ENCODE data around the gene GCDH. TPM values are rescaled to one million over a fixed set of nuclear protein-coding genes. Genes with fewer than 3 reads are reported as not detected.

The GCDH gene
- polyA plus RNA-seq, 1 donor (not counting 4 experiments of a cell fraction or from before 2014, with no cell fraction given), result 11.5 TPM

- dilution Hi-C loops (cut with MboI; ENCODE audit: extremely low pct_ligation_motif_present, low sequenced_read_pairs), result no loop called here
- Histone ChIP-seq H3K9me3 (ENCODE audit: control insufficient read depth, low read depth, low read length) (no peaks in the 10 kb centered on the region), H3K27ac (ENCODE audit: control insufficient read depth, insufficient read depth, low read length) (no peak overlapping the region), H4K20me1 (ENCODE audit: control insufficient read depth, extremely low read depth, insufficient read depth, low read length) (no peaks in the 10 kb centered on the region), H3K36me3 (ENCODE audit: control insufficient read depth in 2 of 2, extremely low read depth in 1 of 2, insufficient read depth in 2 of 2, low read length in 2 of 2) (no peaks in the 10 kb centered on the region), H3K4me1 (ENCODE audit: control insufficient read depth, extremely low read depth, insufficient read depth, low read length) (no peaks in the 10 kb centered on the region), H3K79me2 (ENCODE audit: control insufficient read depth, insufficient read depth, low read length) (no peaks in the 10 kb centered on the region), H3K9me1 (ENCODE audit: control insufficient read depth, extremely low read depth, insufficient read depth, low read length) (no peaks in the 10 kb centered on the region), H2AFZ (ENCODE audit: control insufficient read depth, low read length) (no peak overlapping the region), H3K9ac (ENCODE audit: control insufficient read depth, extremely low read depth, insufficient read depth, low read length) (no peak overlapping the region), H3K4me3 (ENCODE audit: control insufficient read depth in 2 of 3, extremely low read depth in 1 of 3, insufficient read depth in 2 of 3, low read depth in 1 of 3, low read length in 3 of 3) (no peak overlapping the region), H3K4me2 (ENCODE audit: control insufficient read depth, extremely low read depth, insufficient read depth, low read depth, low read length) (no peak overlapping the region), H3K27me3 (ENCODE audit: control insufficient read depth, extremely low read depth, insufficient read depth, low read length) (no peaks in the 10 kb centered on the region)
- TF ChIP-seq EZH2 (IDR thresholded peaks at IDR 0.05; ENCODE audit: low read length) (no peak), CTCF (optimal IDR thresholded peaks at IDR 0.05 in 1 of 3, IDR thresholded peaks at IDR 0.05 in 1 of 3, conservative IDR thresholded peaks at IDR 0.05 in 1 of 3; ENCODE audit: extremely low read depth in 1 of 3, insufficient read depth in 2 of 3, low read length in 3 of 3) (no peak)
- DNase-seq (ENCODE audit: low read depth, low spot score) (no peak), FAIRE-seq (no peak)
These were observed 32.7 kb upstream of the GCDH start for GRCh38 chr19:12858041-12858928.

- FAIRE-seq, result no peak
- H3K4me3 ChIP-seq (ENCODE audit: control insufficient read depth in 2 of 3, extremely low read depth in 1 of 3, insufficient read depth in 2 of 3, low read depth in 1 of 3, low read length in 3 of 3), result no peak overlapping the region
- no peak overlapping the region for H3K9ac ChIP-seq (ENCODE audit: control insufficient read depth, extremely low read depth, insufficient read depth, low read length)
- H3K36me3 ChIP-seq (ENCODE audit: control insufficient read depth in 2 of 2, extremely low read depth in 1 of 2, insufficient read depth in 2 of 2, low read length in 2 of 2), result no peaks in the 10 kb centered on the region
- no peaks in the 10 kb centered on the region for H3K4me1 ChIP-seq (ENCODE audit: control insufficient read depth, extremely low read depth, insufficient read depth, low read length)
- H2AFZ ChIP-seq (ENCODE audit: control insufficient read depth, low read length), result no peak overlapping the region
- TF ChIP-seq EZH2 (IDR thresholded peaks at IDR 0.05; ENCODE audit: low read length) (no peak), CTCF (optimal IDR thresholded peaks at IDR 0.05 in 1 of 3, IDR thresholded peaks at IDR 0.05 in 1 of 3, conservative IDR thresholded peaks at IDR 0.05 in 1 of 3; ENCODE audit: extremely low read depth in 1 of 3, insufficient read depth in 2 of 3, low read length in 3 of 3) (no peak)
- H3K9me1 ChIP-seq (ENCODE audit: control insufficient read depth, extremely low read depth, insufficient read depth, low read length), result no peaks in the 10 kb centered on the region
- H3K79me2 ChIP-seq (ENCODE audit: control insufficient read depth, insufficient read depth, low read length), result no peaks in the 10 kb centered on the region
- H3K27me3 ChIP-seq (ENCODE audit: control insufficient read depth, extremely low read depth, insufficient read depth, low read length), result no peaks in the 10 kb centered on the region
- DNase-seq (ENCODE audit: low read depth, low spot score), result no peak
- H4K20me1 ChIP-seq (ENCODE audit: control insufficient read depth, extremely low read depth, insufficient read depth, low read length), result no peaks in the 10 kb centered on the region
- H3K27ac ChIP-seq (ENCODE audit: control insufficient read depth, insufficient read depth, low read length), result no peak overlapping the region
- dilution Hi-C loops (cut with MboI; ENCODE audit: extremely low pct_ligation_motif_present, low sequenced_read_pairs), result no loop called here
- no peak overlapping the region for H3K4me2 ChIP-seq (ENCODE audit: control insufficient read depth, extremely low read depth, insufficient read depth, low read depth, low read length)
- no peaks in the 10 kb centered on the region for H3K9me3 ChIP-seq (ENCODE audit: control insufficient read depth, low read depth, low read length)
These were observed 31.4 kb upstream of the GCDH start for GRCh38 chr19:12859546-12859945.
